PC-9 (cell line): ENCODE data around the gene F11. TPM values are rescaled to one million over a fixed set of nuclear protein-coding genes. Genes with fewer than 3 reads are reported as not detected.
"Not testable (repeated sequence)": the region's sequence is repeated elsewhere in the genome, so short reads cannot be mapped to it uniquely, and the experiment has no call there.

Experiments
- BruUV-seq: library from RNA; stranded (reverse); fragments of 400-500 nt; replicated peaks from 2 replicates; lab custom pipeline; 2021; lab: Mats Ljungman, UMichigan
- CTCF ChIA-PET: fragments of 300-600 bp; sonication (Branson Sonifier 250); formaldehyde crosslinking; loops from one replicate; lab custom pipeline; 2022; ENCODE audit warnings: antibody characterized with exemption; lab: Charles Lee
- POLR2A ChIA-PET: fragments of 300-600 bp; sonication (Branson Sonifier 250); formaldehyde crosslinking; loops from one replicate; lab custom pipeline; 2022; ENCODE audit warnings: antibody characterized with exemption; ENCODE audit not compliant: unreplicated experiment; lab: Charles Lee
- DNase-seq, 2 experiments: peaks; one replicate each; pipeline versions ENCODE4 v3.0.0 to v3.0.0-alpha.2; 2015 to 2022; ENCODE audit warnings: mixed read lengths in 1 of 2
- H2AFZ ChIP-seq: fragments of 200-600 bp; sonication (generic); 2 replicates; pipeline ENCODE4 v1.8.1; 2017; ENCODE audit warnings: antibody characterized with exemption
- H3F3A ChIP-seq: fragments of 200-600 bp; sonication (generic); 2 replicates; pipeline ENCODE4 v1.8.1; 2017; ENCODE audit warnings: antibody characterized with exemption, mild to moderate bottlenecking, low read depth; ENCODE audit not compliant: insufficient read depth
- H3K27ac ChIP-seq: fragments of 200-600 bp; sonication (generic); 2 replicates; pipeline ENCODE4 v1.6.1; 2016; ENCODE audit warnings: mixed run types
- H3K27me3 ChIP-seq: fragments of 200-600 bp; sonication (generic); 2 replicates; pipeline ENCODE4 v1.6.1; 2016; ENCODE audit warnings: low read depth, mixed run types; ENCODE audit not compliant: insufficient read depth
- H3K36me3 ChIP-seq: fragments of 200-600 bp; sonication (generic); 2 replicates; pipeline ENCODE4 v1.6.1; 2016; ENCODE audit warnings: low read depth, mixed run types
- H3K4me1 ChIP-seq: fragments of 200-600 bp; sonication (generic); replicated peaks from 2 replicates; pipeline ENCODE4 v1.6.1; 2016; ENCODE audit warnings: mixed run types; ENCODE audit not compliant: insufficient read depth
- H3K4me2 ChIP-seq: fragments of 200-600 bp; sonication (generic); 2 replicates; pipeline ENCODE4 v1.6.1; 2017; ENCODE audit warnings: mixed run types
- H3K4me3 ChIP-seq: fragments of 200-600 bp; sonication (generic); 2 replicates; pipeline ENCODE4 v1.6.1; 2016; ENCODE audit warnings: mixed run types
- H3K79me2 ChIP-seq: fragments of 200-600 bp; sonication (generic); 2 replicates; pipeline ENCODE4 v1.6.1; 2017; ENCODE audit warnings: low read depth, mixed run types
- H3K9me2 ChIP-seq: fragments of 200-600 bp; sonication (generic); 2 replicates; pipeline ENCODE4 v1.8.1; 2017; ENCODE audit warnings: mild to moderate bottlenecking; ENCODE audit not compliant: insufficient read depth
- H3K9me3 ChIP-seq: fragments of 200-600 bp; sonication (generic); 2 replicates; pipeline ENCODE4 v1.8.1; 2016; ENCODE audit warnings: low read depth; ENCODE audit not compliant: insufficient read depth
- H4K20me1 ChIP-seq: fragments of 200-600 bp; sonication (generic); 2 replicates; pipeline ENCODE4 v1.8.1; 2017; ENCODE audit not compliant: insufficient read depth
- CTCF ChIP-seq: fragments of 200-600 bp; sonication (generic); conservative IDR thresholded peaks from 2 replicates; pipeline ENCODE4 v1.6.1; 2017; ENCODE audit warnings: mixed run types, antibody characterized with exemption, mild to moderate bottlenecking, moderate library complexity
- EZH2 ChIP-seq: fragments of 200-600 bp; sonication (generic); IDR thresholded peaks from 2 replicates; pipeline ENCODE4 v1.8.0; 2017; ENCODE audit warnings: antibody characterized with exemption, low read depth
- intact Hi-C: fragments of 100-400 bp; cut with micrococcal nuclease; formaldehyde crosslinking; loops from one replicate; pipeline ENCODE4 v1.10.0; 2022; ENCODE audit not compliant: unreplicated experiment
- total RNA-seq: library from RNA; stranded (reverse); gene quantifications from 2 replicates; pipeline ENCODE4 v1.2.3, GENCODE V29; 2021

Gene F11
- total RNA-seq, 1 experiment from 2014 or later, result not detected

- Histone ChIP-seq H3K4me2 (no peak overlapping the region), H3K36me3 (no peaks in the 10 kb centered on the region), H3K4me3 (no peak overlapping the region), H3K27me3 (peaks cover 38% of the 10 kb centered on the region; the same call in 1 of the 2 replicates), H4K20me1 (no peaks in the 10 kb centered on the region), H3K79me2 (no peaks in the 10 kb centered on the region), H2AFZ (no peak overlapping the region), H3K9me2 (no peaks in the 10 kb centered on the region), H3F3A (no peaks in the 10 kb centered on the region), H3K4me1 (no peaks in the 10 kb centered on the region), H3K9me3 (no peaks in the 10 kb centered on the region), H3K27ac (no peak overlapping the region)
- TF ChIP-seq EZH2 (no peak), CTCF (no peak)
- no peak for DNase-seq
- ChIA-PET CTCF (no interaction called here), POLR2A (no interaction called here)
- BruUV-seq, result no TSS peak
- intact Hi-C loops, result no loop called here
Observed at GRCh38 chr4:186307497-186307896, 41.5 kb downstream of the F11 start.

- intact Hi-C loops, result no loop called here
- Histone ChIP-seq H3K9me3 (no peaks in the 10 kb centered on the region), H3K79me2 (no peaks in the 10 kb centered on the region), H3F3A (no peaks in the 10 kb centered on the region), H3K4me1 (no peaks in the 10 kb centered on the region), H4K20me1 (no peaks in the 10 kb centered on the region), H3K27me3 (peaks cover 37% of the 10 kb centered on the region; the same call in 1 of the 2 replicates), H3K4me2 (no peak overlapping the region), H3K36me3 (no peaks in the 10 kb centered on the region), H3K4me3 (no peak overlapping the region), H3K27ac (no peak overlapping the region), H2AFZ (no peak overlapping the region), H3K9me2 (no peaks in the 10 kb centered on the region)
- CTCF ChIA-PET, result no interaction called here
- POLR2A ChIA-PET, result no interaction called here
- TF ChIP-seq CTCF (no peak), EZH2 (no peak)
- no TSS peak for BruUV-seq
- no peak for DNase-seq
Observed at GRCh38 chr4:186307916-186308315, 41.9 kb downstream of the F11 start.

- H3K4me1 ChIP-seq, result no peaks in the 10 kb centered on the region
- H3F3A ChIP-seq, result no peaks in the 10 kb centered on the region
- H3K4me2 ChIP-seq, result no peak overlapping the region
- no TSS peak for BruUV-seq
- H3K27me3 ChIP-seq, result peaks cover 39% of the 10 kb centered on the region; the same call in 1 of the 2 replicates
- intact Hi-C loops, result no loop called here
- POLR2A ChIA-PET, result no interaction called here
- H3K9me3 ChIP-seq, result no peaks in the 10 kb centered on the region
- DNase-seq, result no peak
- no peak overlapping the region for H2AFZ ChIP-seq
- TF ChIP-seq EZH2 (no peak), CTCF (no peak)
- no peaks in the 10 kb centered on the region for H3K79me2 ChIP-seq
- H3K27ac ChIP-seq, result no peak overlapping the region
- H3K9me2 ChIP-seq, result no peaks in the 10 kb centered on the region
- H4K20me1 ChIP-seq, result no peaks in the 10 kb centered on the region
- no peaks in the 10 kb centered on the region for H3K36me3 ChIP-seq
- CTCF ChIA-PET, result no interaction called here
- H3K4me3 ChIP-seq, result no peak overlapping the region
Observed at GRCh38 chr4:186318481-186318880, 52.5 kb downstream of the F11 start.

GRCh38 chr4:186324660-186325059 is 58.7 kb downstream of the F11 start:
- DNase-seq, H3K27ac ChIP-seq, CTCF ChIA-PET, H4K20me1 ChIP-seq, H3K4me2 ChIP-seq, H3K9me3 ChIP-seq, intact Hi-C loops, H3K79me2 ChIP-seq, H3K4me3 ChIP-seq, BruUV-seq, H3K4me1 ChIP-seq, H3F3A ChIP-seq, H3K9me2 ChIP-seq, POLR2A ChIA-PET, H3K36me3 ChIP-seq, H2AFZ ChIP-seq: not testable (repeated sequence)
- peaks cover 39% of the 10 kb centered on the region; the same call in 1 of the 2 replicates for H3K27me3 ChIP-seq
